ENCODE results near the gene SFTPA2.
"Not testable (repeated sequence)": the region's sequence is repeated elsewhere in the genome, so short reads cannot be mapped to it uniquely, and the experiment has no call there.

Gene SFTPA2

DNA sequence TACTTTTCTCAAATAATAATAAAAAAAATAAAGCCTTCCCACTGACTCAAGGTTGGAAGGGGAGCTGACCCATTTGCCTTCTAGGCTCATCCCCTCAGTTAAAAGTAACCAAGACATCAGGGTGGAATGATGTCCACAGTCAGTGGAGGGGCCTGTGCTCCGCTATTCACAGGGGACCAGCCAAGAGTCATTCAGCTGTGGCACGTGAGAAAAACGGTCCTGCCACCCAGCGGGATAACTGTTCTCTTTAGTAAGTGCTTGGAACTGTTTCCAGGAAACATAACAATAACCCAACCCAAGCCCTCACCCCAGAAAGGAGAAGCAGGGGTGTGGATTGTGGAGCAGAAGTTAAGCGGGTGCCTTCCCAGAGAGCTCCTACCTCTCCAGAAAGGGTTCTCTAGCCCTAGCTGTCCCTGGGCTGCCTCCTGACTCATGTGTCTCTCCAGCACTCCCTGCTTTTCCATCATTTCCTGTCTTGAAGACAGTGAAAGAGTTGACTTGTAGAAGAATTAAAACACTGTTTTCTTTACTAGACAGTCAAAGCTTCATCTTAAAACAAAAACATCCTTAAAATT is 50.2 kb downstream of the SFTPA2 start:
- DNase-seq = not testable (repeated sequence)

DNA sequence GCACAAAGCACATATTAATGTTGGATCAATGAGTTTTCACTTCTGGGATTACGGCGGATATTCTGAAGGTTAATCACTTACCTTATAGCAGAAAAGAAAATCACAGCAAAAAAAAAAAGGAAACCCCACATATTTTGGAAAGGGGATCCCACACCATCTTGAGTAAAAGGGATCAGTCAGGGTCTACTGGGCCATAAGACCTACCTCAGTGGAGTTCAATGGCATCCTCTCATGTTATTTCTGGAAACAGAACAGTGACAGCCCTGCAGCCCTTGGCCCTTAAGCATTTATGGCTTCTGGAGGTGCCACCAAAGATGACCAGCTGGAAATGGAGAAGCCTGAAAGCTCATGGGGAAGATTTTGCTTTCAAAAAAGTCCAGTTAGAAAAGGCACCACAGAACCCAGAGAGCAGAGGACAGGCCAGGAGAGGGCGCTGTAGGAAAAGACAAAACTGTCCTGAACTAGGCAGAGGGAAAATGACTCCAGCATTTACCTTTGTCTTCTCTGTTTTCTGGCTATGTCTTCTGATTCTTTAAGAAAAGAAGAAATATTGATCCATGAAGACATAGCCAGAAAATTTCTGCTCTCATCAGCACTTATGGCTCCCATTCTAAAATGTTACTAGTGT is 50.8 kb downstream of the SFTPA2 start:
- not testable (repeated sequence) for DNase-seq

DNA sequence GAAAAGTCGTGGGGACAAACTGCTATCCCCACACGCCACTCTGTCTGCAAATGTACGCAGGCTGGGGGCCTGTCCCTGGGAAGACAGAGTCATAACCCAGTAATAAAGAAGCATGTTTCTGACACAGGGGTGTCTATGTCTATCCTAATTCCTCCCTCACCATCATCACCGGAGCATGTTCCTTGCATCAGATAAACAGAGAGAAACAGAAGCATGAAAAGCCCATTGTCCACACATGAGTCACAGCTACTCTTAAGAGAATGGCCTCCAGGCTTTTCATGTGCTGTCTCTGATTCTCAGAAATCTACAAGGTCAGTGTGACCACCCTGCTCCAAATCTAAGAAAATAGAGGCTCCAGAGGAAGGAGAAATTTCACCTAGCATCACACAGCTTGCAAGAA is 52.0 kb downstream of the SFTPA2 start:
- DNase-seq = not testable (repeated sequence)

DNA sequence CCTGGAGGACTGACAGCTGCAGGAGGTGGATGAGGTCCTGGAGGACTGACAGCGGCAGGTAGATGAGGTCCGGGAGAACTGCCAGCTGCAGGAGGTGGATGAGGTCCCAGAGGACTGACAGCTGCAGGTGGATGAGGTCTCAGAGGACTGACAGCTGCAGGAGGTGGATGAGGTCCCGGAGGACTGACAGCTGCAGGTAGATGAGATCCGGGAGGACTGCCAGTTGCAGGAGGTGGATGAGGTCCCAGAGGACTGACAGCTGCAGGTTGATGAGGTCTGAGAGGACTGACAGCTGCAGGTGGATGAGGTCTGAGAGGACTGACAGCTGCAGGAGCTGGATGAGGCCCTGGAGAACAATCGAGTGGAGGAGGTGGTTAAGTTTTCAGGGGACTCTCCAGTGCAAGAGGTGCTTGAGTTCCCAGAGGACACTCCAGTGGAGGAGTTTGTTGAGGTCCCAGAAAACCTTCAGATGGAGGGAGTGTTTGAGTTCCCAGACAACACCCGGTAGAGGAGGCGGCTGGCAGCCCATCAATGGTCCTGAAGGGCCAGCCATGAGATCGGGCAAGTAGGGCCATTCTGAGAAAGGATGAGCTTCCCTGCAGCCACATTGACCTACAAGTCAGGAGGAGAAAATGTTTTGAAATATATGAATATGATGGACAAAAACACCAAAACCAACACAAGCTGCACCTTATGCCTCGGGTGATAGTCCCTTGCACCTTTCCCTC is 52.6 kb downstream of the SFTPA2 start:
- no peak for DNase-seq
